HG03520 (cell line): ENCODE data around the gene USP30.
"Not testable (repeated sequence)": the region's sequence is repeated elsewhere in the genome, so short reads cannot be mapped to it uniquely, and the experiment has no call there.

Source experiments
- ATAC-seq: cut with Tn5 transposase; IDR thresholded peaks from one replicate; pipeline ENCODE4 v1.9.1; 2021; ENCODE audit warnings: mild to moderate bottlenecking, moderate library complexity; ENCODE audit not compliant: unreplicated experiment

Gene USP30

GRCh38 chr12:109052097-109052413 is 321 bp upstream of the USP30 start:
- ATAC-seq, result no peak

- no peak for ATAC-seq
Measured at GRCh38 chr12:109053382-109054123, 1.2 kb downstream of the USP30 start.

GRCh38 chr12:109054124-109054513 is 1.7 kb downstream of the USP30 start:
- ATAC-seq, result not testable (repeated sequence)

GRCh38 chr12:109054520-109054919 is 2.1 kb downstream of the USP30 start:
- no peak for ATAC-seq

GRCh38 chr12:109056891-109057290 is 4.5 kb downstream of the USP30 start:
- no peak for ATAC-seq

GRCh38 chr12:109057376-109057775 is 5.0 kb downstream of the USP30 start:
- no peak for ATAC-seq

GRCh38 chr12:109058773-109059172 is 6.4 kb downstream of the USP30 start:
- ATAC-seq, result no peak

- no peak for ATAC-seq
Measured at GRCh38 chr12:109064143-109064542, 11.8 kb downstream of the USP30 start.

- no peak for ATAC-seq
Measured at GRCh38 chr12:109065154-109065852, 12.9 kb downstream of the USP30 start.

GRCh38 chr12:109065853-109066193 is 13.4 kb downstream of the USP30 start:
- ATAC-seq, result no peak

- ATAC-seq, result no peak
Measured at GRCh38 chr12:109069307-109070271, 17.2 kb downstream of the USP30 start.

- no peak for ATAC-seq
Measured at GRCh38 chr12:109074866-109075265, 22.5 kb downstream of the USP30 start.

GRCh38 chr12:109082751-109083150 is 30.4 kb downstream of the USP30 start:
- ATAC-seq, result no peak

- ATAC-seq, result no peak
Measured at GRCh38 chr12:109084425-109084824, 32.0 kb downstream of the USP30 start.

GRCh38 chr12:109085590-109085989 is 33.2 kb downstream of the USP30 start:
- ATAC-seq, result no peak

- no peak for ATAC-seq
Measured at GRCh38 chr12:109087250-109087649, 34.9 kb downstream of the USP30 start.

- no peak for ATAC-seq
Measured at GRCh38 chr12:109088818-109089217, 36.4 kb downstream of the USP30 start.

- no peak for ATAC-seq
Measured at GRCh38 chr12:109089683-109090082, 37.3 kb downstream of the USP30 start.

- ATAC-seq, result no peak
Measured at GRCh38 chr12:109092497-109093021, 40.2 kb downstream of the USP30 start.

- ATAC-seq, result peak; percentile 58
Measured at GRCh38 chr12:109093022-109093918, 40.9 kb downstream of the USP30 start, which contains the start of gene ALKBH2. Gene ALKBH2, minus strand, starts transcription at chr12:109093472. Its CDS starts 686 bp downstream, at chr12:109092786.
